Activated T-helper 2 cell treated with anti-CD3 and anti-CD28 coated beads, Interferon-gamma antibody, Interleukin-2, Interleukin-4, amounts not matched to agents 10 μg/mL and 5 μg/mL and 100 μg/mL, durations not matched to agents 14 hours and 24 hours and 36 hours (primary cell): ENCODE results near the gene TEF. TPM values are rescaled to one million over a fixed set of nuclear protein-coding genes. Genes with fewer than 3 reads are reported as not detected.
A peak's percentile ranks its signal among the peaks of the same experiment; 100 is the strongest.
"Not testable (repeated sequence)": the region's sequence is repeated elsewhere in the genome, so short reads cannot be mapped to it uniquely, and the experiment has no call there.

Source experiments
- DNase-seq: peaks from one replicate; pipeline ENCODE4 v3.0.0; 2021; ENCODE audit warnings: low spot score
- H3K27ac Mint-ChIP-seq: one replicate; pipeline ENCODE4 v1.8.0; 2021; ENCODE audit warnings: mixed read lengths
- H3K27me3 Mint-ChIP-seq: one replicate; pipeline ENCODE4 v1.8.0; 2021; ENCODE audit warnings: low read depth, mixed read lengths
- H3K36me3 Mint-ChIP-seq: one replicate; pipeline ENCODE4 v1.8.0; 2021; ENCODE audit warnings: low read depth, mixed read lengths
- H3K4me1 Mint-ChIP-seq: one replicate; pipeline ENCODE4 v1.8.0; 2021; ENCODE audit warnings: low read depth, mixed read lengths
- H3K4me3 Mint-ChIP-seq: one replicate; pipeline ENCODE4 v1.8.0; 2021; ENCODE audit warnings: low read depth, mild to moderate bottlenecking, moderate library complexity, mixed read lengths
- H3K9me3 Mint-ChIP-seq: one replicate; pipeline ENCODE4 v1.8.0; 2021; ENCODE audit warnings: mixed read lengths
- intact Hi-C: fragments of 100-400 bp; cut with micrococcal nuclease; formaldehyde crosslinking; loops from one replicate; pipeline ENCODE4 v1.15.1; 2023
- total RNA-seq: library from RNA; stranded (reverse); gene quantifications from 2 replicates; pipeline ENCODE4 v1.2.3, GENCODE V29; 2022

The TEF gene
- total RNA-seq, 1 donor from 2014 or later = 1.7 TPM

DNA sequence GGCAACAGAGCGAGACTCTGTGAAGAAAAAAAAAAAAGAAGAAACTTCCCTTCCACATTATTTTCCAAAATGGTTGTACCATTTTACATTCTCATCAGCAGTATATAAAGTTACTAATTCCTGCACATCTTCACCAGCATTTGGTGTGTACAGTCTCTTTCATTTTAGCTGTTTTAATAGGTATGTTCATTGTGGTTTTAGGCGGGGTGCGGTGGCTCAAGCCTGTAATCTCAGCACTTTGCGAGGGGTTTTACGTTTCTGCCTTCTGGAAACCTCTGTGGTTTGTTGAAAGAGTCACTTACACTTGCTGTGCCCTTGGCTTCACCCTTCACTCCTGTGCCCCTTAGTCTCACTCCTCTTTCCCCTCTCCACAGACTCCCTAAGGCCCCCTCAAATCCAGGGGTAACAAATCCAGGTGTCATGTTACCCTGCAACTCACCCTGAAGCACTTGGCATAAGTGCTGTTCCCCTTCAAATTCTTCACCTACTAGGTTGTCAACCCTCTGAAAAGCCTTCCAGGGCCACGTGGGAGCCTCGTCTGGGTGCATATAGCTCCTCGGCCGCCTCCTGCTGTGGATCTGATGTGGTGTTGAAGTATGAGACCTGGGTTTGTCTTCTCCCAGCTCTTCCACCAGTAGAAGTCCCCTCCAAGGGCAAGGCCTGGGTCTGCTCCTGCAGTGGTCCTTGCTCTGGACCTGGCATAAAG lies 44.1 kb downstream of the TEF start:
- intact Hi-C loops = no loop called here
- DNase-seq = peak; percentile 37
- Mint-ChIP-seq H3K9me3 (no peaks in the 10 kb centered on the region), H3K4me1 (peaks cover 9% of the 10 kb centered on the region), H3K36me3 (peaks cover 19% of the 10 kb centered on the region), H3K27ac (peak overlapping the region; percentile 54), H3K27me3 (no peaks in the 10 kb centered on the region), H3K4me3 (no peak overlapping the region)

DNA sequence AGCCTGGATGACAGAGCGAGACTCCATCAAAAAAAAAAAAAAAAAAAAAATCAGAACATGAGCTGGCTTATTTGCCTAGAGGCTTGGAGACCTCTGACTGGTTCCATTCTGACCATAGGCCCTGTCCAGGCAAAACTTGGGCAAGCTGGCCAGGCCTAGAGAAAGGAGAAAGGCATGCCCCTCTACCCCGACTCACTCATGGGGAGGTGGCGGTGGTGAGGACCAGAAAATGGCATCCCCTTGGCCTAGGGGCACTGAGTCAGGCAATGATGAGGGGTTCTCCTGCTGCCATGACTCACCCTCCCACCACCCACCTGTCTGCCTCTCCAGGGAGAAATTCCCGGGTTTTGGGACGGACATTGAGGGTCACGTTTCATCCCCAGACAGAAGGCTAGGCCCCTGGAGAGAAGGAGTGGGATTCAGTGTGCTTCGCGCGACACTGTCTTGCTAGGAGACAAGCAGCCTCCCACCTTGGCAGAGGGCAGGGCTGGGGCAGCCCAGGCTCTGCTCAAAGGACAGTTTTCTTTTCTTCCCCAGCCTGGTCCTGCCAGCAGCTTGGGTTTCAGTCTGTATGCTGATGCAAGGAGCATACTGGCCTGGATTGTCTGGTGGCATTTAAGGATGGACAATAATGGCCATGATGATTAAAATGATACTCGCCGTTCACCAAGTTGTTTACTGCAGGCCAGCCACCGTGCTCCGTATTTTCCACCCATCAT lies 47.6 kb downstream of the TEF start:
- H3K27me3 Mint-ChIP-seq = no peaks in the 10 kb centered on the region
- no peak for DNase-seq
- H3K4me3 Mint-ChIP-seq = no peak overlapping the region
- H3K36me3 Mint-ChIP-seq = peaks cover 40% of the 10 kb centered on the region
- H3K27ac Mint-ChIP-seq = no peak overlapping the region
- intact Hi-C loops = no loop called here
- H3K4me1 Mint-ChIP-seq = peaks cover 9% of the 10 kb centered on the region
- H3K9me3 Mint-ChIP-seq = no peaks in the 10 kb centered on the region

GRCh38 chr22:41429951-41430332 lies 48.2 kb downstream of the TEF start:
- Mint-ChIP-seq H3K36me3 (peaks cover 45% of the 10 kb centered on the region), H3K27me3 (no peaks in the 10 kb centered on the region), H3K4me3 (no peak overlapping the region), H3K9me3 (no peaks in the 10 kb centered on the region), H3K4me1 (peaks cover 9% of the 10 kb centered on the region), H3K27ac (no peak overlapping the region)
- no peak for DNase-seq
- intact Hi-C loops = no loop called here

- intact Hi-C loops = no loop called here
- H3K27ac Mint-ChIP-seq = peak overlapping the region; percentile 49
- no peak for DNase-seq
- H3K27me3 Mint-ChIP-seq = no peaks in the 10 kb centered on the region
- peaks cover 3% of the 10 kb centered on the region for H3K4me1 Mint-ChIP-seq
- peaks cover 53% of the 10 kb centered on the region for H3K36me3 Mint-ChIP-seq
- no peaks in the 10 kb centered on the region for H3K9me3 Mint-ChIP-seq
- H3K4me3 Mint-ChIP-seq = no peak overlapping the region
These were observed 49.9 kb downstream of the TEF start for GRCh38 chr22:41431656-41432055.

DNA sequence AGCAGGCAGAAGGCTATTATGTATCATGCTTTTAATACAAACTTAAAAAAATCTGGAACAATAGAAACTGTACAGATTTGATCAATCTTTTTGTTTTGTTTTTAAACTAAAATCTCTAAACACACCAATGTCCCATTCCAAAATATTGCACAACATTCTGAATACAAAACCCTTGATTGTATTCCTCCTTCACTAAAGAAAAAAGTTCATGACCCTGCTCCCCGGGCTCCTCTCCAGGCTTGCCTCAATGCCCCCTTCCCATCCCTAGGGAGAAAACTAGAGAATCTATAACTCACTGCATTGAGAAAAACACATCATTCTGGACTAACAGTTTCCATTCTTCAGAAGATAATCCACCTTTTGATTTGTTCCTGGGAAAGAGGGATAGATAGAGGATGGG lies 51.7 kb downstream of the TEF start:
- intact Hi-C loops, H3K27me3 Mint-ChIP-seq, DNase-seq, H3K4me3 Mint-ChIP-seq, H3K27ac Mint-ChIP-seq, H3K9me3 Mint-ChIP-seq, H3K4me1 Mint-ChIP-seq: not testable (repeated sequence)
- H3K36me3 Mint-ChIP-seq = peaks cover 58% of the 10 kb centered on the region

DNA sequence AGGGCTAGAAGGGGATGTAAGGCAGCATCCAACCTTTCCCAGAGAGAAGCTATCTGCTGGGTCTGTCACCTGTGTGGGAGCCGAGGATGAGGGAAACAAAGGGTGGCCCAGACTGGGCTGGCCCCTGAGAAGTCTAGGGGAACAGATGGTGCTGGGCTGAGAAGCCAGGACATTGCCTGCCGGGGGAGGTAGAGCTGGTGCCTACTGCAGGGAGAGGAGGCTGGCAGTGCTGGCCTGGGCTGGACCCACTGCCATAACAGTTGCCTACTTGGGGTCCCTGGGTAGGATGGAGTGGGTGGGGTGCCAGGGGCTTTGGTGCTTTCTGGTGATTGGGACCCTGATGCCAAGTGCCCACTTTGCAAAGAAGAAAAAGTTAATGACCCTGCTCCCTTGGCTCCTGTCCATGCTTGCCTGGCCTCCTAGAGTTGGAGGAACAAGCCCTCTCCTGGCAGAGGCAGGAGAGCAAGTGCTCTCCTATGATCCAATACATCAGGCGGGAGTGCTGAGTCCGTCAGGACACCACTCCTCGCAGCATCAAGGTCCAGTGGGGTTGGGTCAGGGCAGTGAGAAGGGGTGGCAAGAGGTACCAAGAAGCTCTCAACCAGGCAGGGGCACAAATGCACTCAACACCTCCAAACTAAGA lies 52.7 kb downstream of the TEF start:
- intact Hi-C loops, H3K4me3 Mint-ChIP-seq, H3K4me1 Mint-ChIP-seq, H3K27me3 Mint-ChIP-seq, H3K27ac Mint-ChIP-seq, DNase-seq, H3K9me3 Mint-ChIP-seq: not testable (repeated sequence)
- peaks cover 62% of the 10 kb centered on the region for H3K36me3 Mint-ChIP-seq

DNA sequence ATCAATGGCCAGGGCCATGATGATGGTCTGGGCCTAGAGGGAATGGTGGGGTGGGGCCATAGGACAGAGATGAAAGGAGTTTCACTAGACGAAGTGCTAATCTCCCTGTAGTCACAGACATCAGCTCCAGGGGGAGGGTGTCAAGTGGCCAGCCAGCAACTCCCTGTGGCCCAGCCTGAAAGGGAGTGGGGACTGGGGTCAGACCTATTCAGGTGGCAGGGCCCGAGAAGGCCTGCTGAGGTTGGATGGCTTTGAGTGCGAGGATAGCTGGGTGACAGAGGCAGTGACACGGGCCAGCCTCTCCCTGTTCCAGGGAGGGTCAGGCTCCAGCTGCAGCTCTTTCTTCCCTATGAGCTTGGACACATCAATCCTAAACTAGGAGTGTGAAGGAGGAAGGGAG lies 53.8 kb downstream of the TEF start:
- H3K4me1 Mint-ChIP-seq = no peaks in the 10 kb centered on the region
- no peaks in the 10 kb centered on the region for H3K9me3 Mint-ChIP-seq
- H3K27me3 Mint-ChIP-seq = no peaks in the 10 kb centered on the region
- H3K4me3 Mint-ChIP-seq = no peak overlapping the region
- H3K36me3 Mint-ChIP-seq = peaks cover 62% of the 10 kb centered on the region
- intact Hi-C loops = no loop called here
- no peak overlapping the region for H3K27ac Mint-ChIP-seq
- DNase-seq = no peak

- Mint-ChIP-seq H3K4me3 (no peak overlapping the region), H3K36me3 (peaks cover 58% of the 10 kb centered on the region), H3K27me3 (no peaks in the 10 kb centered on the region), H3K4me1 (no peaks in the 10 kb centered on the region), H3K9me3 (no peaks in the 10 kb centered on the region), H3K27ac (no peak overlapping the region)
- DNase-seq = no peak
- intact Hi-C loops = no loop called here
These were observed 54.8 kb downstream of the TEF start for GRCh38 chr22:41436322-41437113.

GRCh38 chr22:41437198-41437597 lies 55.5 kb downstream of the TEF start:
- Mint-ChIP-seq H3K27ac (no peak overlapping the region), H3K4me3 (no peak overlapping the region), H3K36me3 (peaks cover 55% of the 10 kb centered on the region), H3K27me3 (no peaks in the 10 kb centered on the region), H3K4me1 (peaks cover under 1% of the 10 kb centered on the region), H3K9me3 (no peaks in the 10 kb centered on the region)
- intact Hi-C loops = no loop called here
- DNase-seq = no peak

GRCh38 chr22:41440511-41440910 lies 58.8 kb downstream of the TEF start:
- not testable (repeated sequence) for DNase-seq, H3K27ac Mint-ChIP-seq, H3K4me3 Mint-ChIP-seq, H3K4me1 Mint-ChIP-seq, H3K27me3 Mint-ChIP-seq, H3K9me3 Mint-ChIP-seq
- peaks cover 51% of the 10 kb centered on the region for H3K36me3 Mint-ChIP-seq
- intact Hi-C loops = loop anchor here (10.0 kb wide), 2 partner anchors 184 to 236 kb away; partner anchors contain the start of genes DESI1, L3MBTL2 and XRCC6

GRCh38 chr22:41442240-41442792 lies 60.6 kb downstream of the TEF start:
- Mint-ChIP-seq H3K36me3 (peaks cover 33% of the 10 kb centered on the region), H3K4me3 (no peak overlapping the region), H3K9me3 (no peaks in the 10 kb centered on the region), H3K27me3 (no peaks in the 10 kb centered on the region), H3K27ac (no peak overlapping the region), H3K4me1 (peaks cover 7% of the 10 kb centered on the region)
- DNase-seq = no peak
- intact Hi-C loops = loop anchor here (10.0 kb wide), 2 partner anchors 182 to 238 kb away; partner anchors contain the start of genes DESI1, L3MBTL2 and XRCC6
